Chondrocyte (in vitro differentiated cells): ENCODE results near the gene RFPL1. TPM values are rescaled to one million over a fixed set of nuclear protein-coding genes. Genes with fewer than 3 reads are reported as not detected.

Experiments used
- DNase-seq: peaks from one replicate; pipeline ENCODE4 v3.0.0; 2021; ENCODE audit warnings: mixed read lengths, low spot score
- H3K27ac Mint-ChIP-seq: one replicate; pipeline ENCODE4 v1.8.0; 2021; ENCODE audit warnings: mild to moderate bottlenecking, moderate library complexity, mixed read lengths; ENCODE audit not compliant: unreplicated experiment
- H3K27me3 Mint-ChIP-seq: 2 replicates; pipeline ENCODE4 v1.8.0; 2021; ENCODE audit warnings: low read depth, mixed read lengths
- H3K36me3 Mint-ChIP-seq: 2 replicates; pipeline ENCODE4 v1.8.0; 2021; ENCODE audit warnings: low read depth, mixed read lengths
- H3K4me1 Mint-ChIP-seq: 2 replicates; pipeline ENCODE4 v1.8.0; 2021; ENCODE audit warnings: low read depth, mild to moderate bottlenecking, mixed read lengths
- H3K4me3 Mint-ChIP-seq: one replicate; pipeline ENCODE4 v1.8.0; 2021; ENCODE audit warnings: mild to moderate bottlenecking, moderate library complexity, mixed read lengths; ENCODE audit not compliant: unreplicated experiment
- H3K9me3 Mint-ChIP-seq: 2 replicates; pipeline ENCODE4 v1.8.0; 2021; ENCODE audit warnings: low read depth, mixed read lengths
- total RNA-seq: library from RNA; stranded (reverse); gene quantifications from 3 replicates; pipeline ENCODE4 v1.2.1, GENCODE V29; 2021
- TF ChIP-seq, protein P1 (sequence below): fragments of 200-600 bp; sonication (generic); IDR thresholded peaks from 2 replicates; pipeline ENCODE4 v1.5.0; 2021; ENCODE audit warnings: antibody characterized with exemption, mild to moderate bottlenecking, moderate library complexity

The RFPL1 gene
- total RNA-seq, 1 donor from 2014 or later: not detected

DNA sequence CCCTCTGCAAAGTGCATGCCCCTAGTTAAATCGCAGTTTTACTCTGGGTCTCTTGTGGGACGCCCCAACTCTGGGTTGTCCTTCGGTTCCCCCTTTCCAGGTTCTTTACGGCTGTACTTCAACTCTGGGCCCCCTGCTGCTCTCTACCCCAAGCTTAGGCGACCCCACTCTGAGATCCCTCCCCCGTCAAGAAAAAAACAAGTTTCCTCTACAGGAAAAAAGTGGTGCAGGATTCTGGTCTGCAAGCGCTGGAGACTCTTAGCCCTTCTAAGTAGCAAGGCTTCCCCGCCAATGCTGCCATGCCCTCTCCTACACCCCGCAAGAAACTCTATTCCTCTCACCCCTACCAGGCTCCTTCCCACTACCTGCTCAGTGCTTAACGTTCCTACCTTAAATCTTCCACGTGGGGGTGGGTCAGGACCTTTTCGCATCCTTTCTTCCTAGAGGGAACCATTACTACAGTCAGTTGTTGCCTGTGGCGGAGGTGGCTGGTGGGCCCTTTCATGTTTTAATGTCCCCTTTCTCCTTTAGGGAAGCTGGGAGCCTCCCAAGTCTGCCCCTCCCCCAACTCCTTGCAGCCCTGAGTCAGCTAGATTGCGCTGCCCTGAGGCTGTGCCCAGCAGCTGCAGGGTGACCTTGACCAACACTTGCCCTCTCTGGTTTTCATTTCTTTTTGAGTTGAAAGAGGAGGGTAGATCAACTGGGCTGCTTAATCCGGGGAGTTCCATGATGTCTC lies 43.0 kb downstream of the RFPL1 start:
- TF ChIP-seq, protein P1, sequence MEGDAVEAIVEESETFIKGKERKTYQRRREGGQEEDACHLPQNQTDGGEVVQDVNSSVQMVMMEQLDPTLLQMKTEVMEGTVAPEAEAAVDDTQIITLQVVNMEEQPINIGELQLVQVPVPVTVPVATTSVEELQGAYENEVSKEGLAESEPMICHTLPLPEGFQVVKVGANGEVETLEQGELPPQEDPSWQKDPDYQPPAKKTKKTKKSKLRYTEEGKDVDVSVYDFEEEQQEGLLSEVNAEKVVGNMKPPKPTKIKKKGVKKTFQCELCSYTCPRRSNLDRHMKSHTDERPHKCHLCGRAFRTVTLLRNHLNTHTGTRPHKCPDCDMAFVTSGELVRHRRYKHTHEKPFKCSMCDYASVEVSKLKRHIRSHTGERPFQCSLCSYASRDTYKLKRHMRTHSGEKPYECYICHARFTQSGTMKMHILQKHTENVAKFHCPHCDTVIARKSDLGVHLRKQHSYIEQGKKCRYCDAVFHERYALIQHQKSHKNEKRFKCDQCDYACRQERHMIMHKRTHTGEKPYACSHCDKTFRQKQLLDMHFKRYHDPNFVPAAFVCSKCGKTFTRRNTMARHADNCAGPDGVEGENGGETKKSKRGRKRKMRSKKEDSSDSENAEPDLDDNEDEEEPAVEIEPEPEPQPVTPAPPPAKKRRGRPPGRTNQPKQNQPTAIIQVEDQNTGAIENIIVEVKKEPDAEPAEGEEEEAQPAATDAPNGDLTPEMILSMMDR: no peak
- H3K4me1 Mint-ChIP-seq: peaks cover 22% of the 10 kb centered on the region
- H3K9me3 Mint-ChIP-seq: no peaks in the 10 kb centered on the region
- H3K27ac Mint-ChIP-seq: no peak overlapping the region
- H3K36me3 Mint-ChIP-seq: peaks cover 1% of the 10 kb centered on the region
- H3K27me3 Mint-ChIP-seq: peaks cover 32% of the 10 kb centered on the region
- peak overlapping the region; percentile 67 for H3K4me3 Mint-ChIP-seq
- no peak for DNase-seq

DNA sequence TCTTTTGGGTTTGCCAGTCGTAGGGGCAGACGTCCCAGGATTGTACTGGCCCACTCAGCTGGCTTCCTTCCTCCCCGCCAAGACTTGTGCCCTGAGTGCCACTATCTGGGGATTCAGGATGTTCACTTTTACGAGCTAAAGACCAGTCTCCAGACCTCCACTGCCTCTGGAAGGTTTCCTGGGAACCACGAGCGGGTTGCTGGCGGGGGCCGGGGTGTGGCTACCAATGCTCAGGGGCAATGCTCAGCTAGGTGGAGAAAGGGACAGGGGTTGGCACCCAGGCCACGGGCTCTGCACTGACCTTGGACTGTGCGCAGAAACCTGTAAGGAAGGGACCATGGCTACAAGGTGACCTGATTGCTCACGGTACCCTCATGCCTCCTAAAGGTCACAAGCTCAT lies 43.9 kb downstream of the RFPL1 start:
- no peaks in the 10 kb centered on the region for H3K9me3 Mint-ChIP-seq
- no peak for DNase-seq
- H3K27ac Mint-ChIP-seq: no peak overlapping the region
- TF ChIP-seq, protein P1: no peak
- no peak overlapping the region for H3K4me3 Mint-ChIP-seq
- H3K27me3 Mint-ChIP-seq: peaks cover 29% of the 10 kb centered on the region
- H3K4me1 Mint-ChIP-seq: peaks cover 22% of the 10 kb centered on the region
- H3K36me3 Mint-ChIP-seq: peaks cover 1% of the 10 kb centered on the region

DNA sequence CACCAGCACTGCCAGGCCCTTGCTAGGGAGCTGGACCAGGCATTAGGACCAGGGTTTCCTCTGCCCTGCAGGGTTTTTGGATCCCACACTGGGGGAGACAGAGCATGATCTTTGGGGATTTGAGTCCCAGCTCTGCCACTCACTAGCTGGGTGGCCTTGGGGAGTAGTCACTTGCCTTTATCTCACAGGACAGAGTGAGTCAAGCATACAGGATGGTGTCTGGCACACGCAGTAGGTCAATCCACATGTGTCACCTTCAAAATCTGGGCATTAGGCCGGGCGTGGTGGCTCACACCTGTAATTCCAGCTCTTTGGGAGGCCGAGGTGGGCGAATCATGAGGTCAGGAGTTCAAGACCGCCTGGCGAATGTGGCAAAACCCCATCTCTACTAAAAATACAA lies 44.3 kb downstream of the RFPL1 start:
- no peaks in the 10 kb centered on the region for H3K9me3 Mint-ChIP-seq

DNA sequence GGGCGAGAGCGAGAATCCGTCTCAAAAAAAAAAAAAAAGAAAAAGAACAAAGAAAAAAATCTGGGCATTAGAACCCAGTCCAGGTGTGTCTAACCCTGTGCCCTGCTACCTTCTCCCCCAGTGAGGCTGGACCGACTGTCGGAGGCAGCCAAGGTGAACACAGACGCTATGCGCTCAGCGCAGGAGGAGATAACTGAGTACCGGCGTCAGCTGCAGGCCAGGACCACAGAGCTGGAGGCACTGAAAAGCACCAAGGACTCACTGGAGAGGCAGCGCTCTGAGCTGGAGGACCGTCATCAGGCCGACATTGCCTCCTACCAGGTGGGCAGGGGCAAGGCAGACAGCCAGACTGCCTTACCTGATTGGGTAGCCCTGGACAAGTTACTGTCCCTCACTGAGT lies 44.9 kb downstream of the RFPL1 start:
- Mint-ChIP-seq H3K27ac (no peak overlapping the region), H3K36me3 (peaks cover 4% of the 10 kb centered on the region), H3K27me3 (peaks cover 27% of the 10 kb centered on the region), H3K4me1 (peaks cover 22% of the 10 kb centered on the region), H3K9me3 (no peaks in the 10 kb centered on the region), H3K4me3 (no peak overlapping the region)
- no peak for DNase-seq
- TF ChIP-seq, protein P1: no peak

More for the DNA sequence above, 44.3 kb downstream of the RFPL1 start:
- Mint-ChIP-seq H3K36me3 (peaks cover 4% of the 10 kb centered on the region), H3K27ac (no peak overlapping the region), H3K4me1 (peaks cover 22% of the 10 kb centered on the region), H3K4me3 (no peak overlapping the region), H3K27me3 (peaks cover 28% of the 10 kb centered on the region)
- TF ChIP-seq, protein P1: no peak
- DNase-seq: no peak

DNA sequence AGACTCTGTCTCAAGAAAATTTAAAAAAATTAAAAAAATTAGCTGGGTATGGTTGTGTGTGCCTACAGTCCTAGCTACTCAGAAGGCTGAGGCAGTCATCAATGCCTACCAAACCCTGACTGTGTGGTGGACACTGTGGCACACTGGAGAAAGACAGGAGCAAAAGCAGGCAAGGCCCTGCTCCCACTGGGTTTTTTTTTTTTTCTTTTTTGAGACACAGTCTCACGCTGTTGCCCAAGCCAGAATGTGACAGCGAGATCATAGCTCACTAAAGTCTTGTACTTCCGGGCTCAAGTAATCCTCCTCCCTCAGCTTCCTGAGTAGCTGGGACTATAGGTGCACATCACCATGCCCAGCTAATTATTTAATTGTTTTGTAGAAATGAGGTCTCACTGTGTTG lies 46.3 kb downstream of the RFPL1 start:
- no peak overlapping the region for H3K4me3 Mint-ChIP-seq
- H3K36me3 Mint-ChIP-seq: peaks cover 5% of the 10 kb centered on the region
- no peak overlapping the region for H3K27ac Mint-ChIP-seq
- TF ChIP-seq, protein P1: no peak
- H3K27me3 Mint-ChIP-seq: peaks cover 13% of the 10 kb centered on the region
- H3K9me3 Mint-ChIP-seq: no peaks in the 10 kb centered on the region
- no peak for DNase-seq
- peaks cover 12% of the 10 kb centered on the region for H3K4me1 Mint-ChIP-seq
